Immature natural killer cell (primary cell): ENCODE measurements around the gene COTL1. TPM values are rescaled to one million over a fixed set of nuclear protein-coding genes. Genes with fewer than 3 reads are reported as not detected.
"Not testable (repeated sequence)": the region's sequence is repeated elsewhere in the genome, so short reads cannot be mapped to it uniquely, and the experiment has no call there.

Experiments used
- DNase-seq, 3 donors: peaks; one replicate each; pipeline ENCODE4 v3.0.0; 2022; ENCODE audit warnings: mixed read lengths in 1 of 3
- H3K27ac Mint-ChIP-seq, 6 donors: one replicate each; pipeline ENCODE4 v1.8.0; 2020; ENCODE audit warnings: mixed read lengths in 6 of 6, mild to moderate bottlenecking in 5 of 6, inconsistent platforms in 4 of 6, moderate library complexity in 3 of 6
- H3K27me3 Mint-ChIP-seq, 3 donors: one replicate each; pipeline ENCODE4 v1.8.0; 2020 to 2021; ENCODE audit warnings: low read depth in 3 of 3, mild to moderate bottlenecking in 3 of 3, mixed read lengths in 3 of 3, moderate library complexity in 3 of 3, inconsistent platforms in 1 of 3
- H3K36me3 Mint-ChIP-seq, 3 donors: one replicate each; pipeline ENCODE4 v1.8.0; 2020; ENCODE audit warnings: mixed read lengths in 3 of 3, inconsistent platforms in 2 of 3, mild to moderate bottlenecking in 2 of 3
- H3K4me1 Mint-ChIP-seq, 2 donors: one replicate each; pipeline ENCODE4 v1.8.0; 2020; ENCODE audit warnings: inconsistent platforms in 2 of 2, mild to moderate bottlenecking in 2 of 2, mixed read lengths in 2 of 2, moderate library complexity in 1 of 2
- H3K4me3 Mint-ChIP-seq, 5 donors: one replicate each; pipeline ENCODE4 v1.8.0; 2020; ENCODE audit warnings: mild to moderate bottlenecking in 5 of 5, mixed read lengths in 5 of 5, inconsistent platforms in 3 of 5, moderate library complexity in 3 of 5
- H3K9me3 Mint-ChIP-seq, 6 donors: one replicate each; pipeline ENCODE4 v1.8.0; 2020; ENCODE audit warnings: mild to moderate bottlenecking in 6 of 6, mixed read lengths in 6 of 6, inconsistent platforms in 4 of 6, moderate library complexity in 3 of 6
- polyA plus RNA-seq, 3 donors: library from polyadenylated mRNA; unstranded; fragments of 300-500 nt; fragmentation: Illumina TruSeq; gene quantifications; one replicate each; pipeline ENCODE4 v1.2.3, GENCODE V29; 2021

COTL1 gene
- polyA plus RNA-seq, 3 donors from 2014 or later: 193 to 268 (median 235) TPM

DNA sequence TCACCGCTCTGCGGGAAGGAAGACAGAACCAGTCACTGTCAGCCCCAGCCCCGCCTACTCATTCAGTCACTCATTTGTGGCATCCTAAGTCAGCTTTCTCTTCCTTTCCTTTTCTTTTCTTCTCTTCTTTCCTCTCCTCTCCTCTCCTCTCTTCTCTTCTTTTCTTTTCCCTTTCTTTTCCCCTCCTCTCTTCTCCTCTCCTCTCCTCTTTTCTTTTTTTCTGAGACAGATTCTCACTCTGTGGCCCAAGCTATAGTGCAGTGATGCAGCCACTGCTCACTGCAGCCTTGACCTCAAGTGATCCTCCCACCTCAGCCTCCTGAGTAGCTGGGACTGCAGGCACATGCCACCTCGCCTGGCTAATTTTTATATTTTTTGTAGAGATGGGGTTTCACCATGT lies 19.8 kb upstream of the COTL1 start:
- Mint-ChIP-seq H3K27ac (no peak overlapping the region), H3K36me3 (no peaks in the 10 kb centered on the region), H3K27me3 (peaks cover 0 to 3% (median 2%) of the 10 kb centered on the region in 3 donors), H3K4me3 (no peak overlapping the region), H3K4me1 (peaks cover 11% of the 10 kb centered on the region in 2 donors), H3K9me3 (peaks cover 0 to 2% (median 0%) of the 10 kb centered on the region in 6 donors)
- DNase-seq: no peak

GRCh38 chr16:84635702-84636101 lies 17.8 kb upstream of the COTL1 start:
- Mint-ChIP-seq H3K36me3 (no peaks in the 10 kb centered on the region), H3K27ac (no peak overlapping the region), H3K9me3 (peaks cover 0 to 2% (median 0%) of the 10 kb centered on the region in 6 donors), H3K4me3 (no peak overlapping the region), H3K4me1 (peaks cover 19 to 23% of the 10 kb centered on the region in 2 donors), H3K27me3 (peaks cover 0 to 3% (median 2%) of the 10 kb centered on the region in 3 donors)
- no peak for DNase-seq

DNA sequence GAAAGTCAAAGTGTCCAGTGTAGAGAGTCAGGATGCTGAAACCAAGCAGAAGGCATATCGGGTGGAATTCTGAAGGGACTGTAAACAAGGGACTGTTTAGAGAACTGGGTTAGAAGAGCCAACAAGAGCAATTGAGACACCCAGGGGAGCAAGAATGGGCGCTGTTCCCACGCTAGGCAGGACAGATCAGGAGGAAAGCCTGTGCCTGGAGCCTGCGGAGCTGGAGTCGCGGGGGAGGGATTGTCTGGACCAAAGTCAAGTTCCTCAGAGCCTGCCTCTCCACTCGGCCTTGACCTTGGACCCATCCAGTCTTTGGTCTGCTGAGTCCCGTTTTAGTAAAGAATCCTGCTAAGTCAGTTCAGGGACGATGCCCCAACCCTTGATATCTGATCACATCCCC lies 15.7 kb upstream of the COTL1 start:
- no peaks in the 10 kb centered on the region for H3K9me3 Mint-ChIP-seq
- H3K27ac Mint-ChIP-seq: no peak overlapping the region
- DNase-seq: no peak
- peaks cover 1 to 5% (median 3%) of the 10 kb centered on the region in 3 donors for H3K27me3 Mint-ChIP-seq
- no peak overlapping the region for H3K4me3 Mint-ChIP-seq
- peaks cover 22 to 25% of the 10 kb centered on the region in 2 donors for H3K4me1 Mint-ChIP-seq
- no peaks in the 10 kb centered on the region for H3K36me3 Mint-ChIP-seq

GRCh38 chr16:84632862-84633261 lies 15.0 kb upstream of the COTL1 start:
- not testable (repeated sequence) for H3K36me3 Mint-ChIP-seq, DNase-seq, H3K27ac Mint-ChIP-seq, H3K4me3 Mint-ChIP-seq, H3K27me3 Mint-ChIP-seq, H3K9me3 Mint-ChIP-seq
- H3K4me1 Mint-ChIP-seq: peaks cover 22 to 25% of the 10 kb centered on the region in 2 donors

GRCh38 chr16:84631886-84632285 lies 14.0 kb upstream of the COTL1 start:
- peak overlapping the region in 2 of 6 donors; percentile 23 to 76 for H3K27ac Mint-ChIP-seq
- no peak for DNase-seq
- peaks cover 0 to 5% (median 5%) of the 10 kb centered on the region in 3 donors for H3K27me3 Mint-ChIP-seq
- peak overlapping the region; percentile 2 to 56 (median 48) for H3K4me3 Mint-ChIP-seq
- peaks cover 22 to 25% of the 10 kb centered on the region in 2 donors for H3K4me1 Mint-ChIP-seq
- no peaks in the 10 kb centered on the region for H3K9me3 Mint-ChIP-seq
- no peaks in the 10 kb centered on the region for H3K36me3 Mint-ChIP-seq

DNA sequence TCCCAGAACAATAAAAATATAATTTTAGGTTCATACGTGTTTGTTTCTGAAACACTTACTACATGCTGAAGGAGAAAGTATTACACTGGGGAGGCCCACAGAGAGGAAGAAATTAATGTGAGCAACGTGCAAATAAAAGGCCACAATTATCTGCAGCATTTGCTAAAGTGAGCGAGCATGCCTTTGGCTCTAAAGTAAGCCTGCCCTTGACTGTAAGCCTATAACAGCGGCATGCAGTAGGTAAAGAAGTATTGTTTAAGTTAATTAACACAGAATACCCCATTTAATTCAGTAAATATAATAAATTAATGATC lies 13.2 kb upstream of the COTL1 start:
- Mint-ChIP-seq H3K9me3 (no peaks in the 10 kb centered on the region), H3K36me3 (no peaks in the 10 kb centered on the region), H3K27ac (peak overlapping the region in 2 of 6 donors; percentile 38 to 51), H3K4me3 (peak overlapping the region; percentile 1 to 48 (median 47)), H3K4me1 (peaks cover 22 to 25% of the 10 kb centered on the region in 2 donors), H3K27me3 (peaks cover 0 to 5% (median 5%) of the 10 kb centered on the region in 3 donors)
- no peak for DNase-seq

- no peak for DNase-seq
- H3K4me3 Mint-ChIP-seq: peak overlapping the region in 4 of 5 donors; percentile 17 to 47 (median 31)
- H3K27me3 Mint-ChIP-seq: peaks cover 0 to 5% (median 5%) of the 10 kb centered on the region in 3 donors
- peaks cover 22 to 25% of the 10 kb centered on the region in 2 donors for H3K4me1 Mint-ChIP-seq
- H3K36me3 Mint-ChIP-seq: no peaks in the 10 kb centered on the region
- peak overlapping the region in 3 of 6 donors; percentile 33 to 51 (median 38) for H3K27ac Mint-ChIP-seq
- H3K9me3 Mint-ChIP-seq: no peaks in the 10 kb centered on the region
Measured at GRCh38 chr16:84630446-84631152, 12.7 kb upstream of the COTL1 start.

DNA sequence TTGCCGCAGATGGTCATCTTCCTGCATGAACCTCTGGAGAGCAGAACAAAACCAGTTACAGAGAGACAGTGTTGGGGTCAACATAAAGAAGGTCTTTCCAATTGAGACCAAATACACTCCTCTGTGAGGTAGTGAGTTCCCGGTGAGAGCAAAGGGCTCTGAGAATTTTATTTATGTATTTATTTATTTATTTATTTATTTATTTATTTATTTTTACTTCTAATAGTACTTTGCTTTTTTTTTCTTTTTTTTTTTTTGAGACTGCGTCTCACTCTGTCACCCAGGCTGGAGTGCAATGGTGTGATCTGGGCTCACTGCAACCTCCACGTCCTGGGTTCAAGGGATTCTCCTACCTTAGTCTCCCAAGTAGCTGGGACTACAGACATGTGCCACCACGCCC lies 12.1 kb upstream of the COTL1 start:
- peaks cover 22 to 25% of the 10 kb centered on the region in 2 donors for H3K4me1 Mint-ChIP-seq
- no peaks in the 10 kb centered on the region for H3K36me3 Mint-ChIP-seq
- H3K4me3 Mint-ChIP-seq: no peak overlapping the region
- H3K9me3 Mint-ChIP-seq: no peaks in the 10 kb centered on the region
- no peak for DNase-seq
- H3K27ac Mint-ChIP-seq: no peak overlapping the region
- peaks cover 0 to 6% (median 5%) of the 10 kb centered on the region in 3 donors for H3K27me3 Mint-ChIP-seq

GRCh38 chr16:84629580-84629979 lies 11.7 kb upstream of the COTL1 start:
- no peak overlapping the region for H3K4me3 Mint-ChIP-seq
- DNase-seq: no peak
- H3K27ac Mint-ChIP-seq: no peak overlapping the region
- peaks cover 0 to 6% (median 5%) of the 10 kb centered on the region in 3 donors for H3K27me3 Mint-ChIP-seq
- peaks cover 22 to 25% of the 10 kb centered on the region in 2 donors for H3K4me1 Mint-ChIP-seq
- H3K36me3 Mint-ChIP-seq: no peaks in the 10 kb centered on the region
- no peaks in the 10 kb centered on the region for H3K9me3 Mint-ChIP-seq

- H3K27me3 Mint-ChIP-seq: peaks cover 2 to 6% (median 4%) of the 10 kb centered on the region in 3 donors
- peaks cover 22 to 25% of the 10 kb centered on the region in 2 donors for H3K4me1 Mint-ChIP-seq
- no peak for DNase-seq
- no peaks in the 10 kb centered on the region for H3K9me3 Mint-ChIP-seq
- H3K27ac Mint-ChIP-seq: no peak overlapping the region
- H3K36me3 Mint-ChIP-seq: no peaks in the 10 kb centered on the region
- H3K4me3 Mint-ChIP-seq: no peak overlapping the region
Measured at GRCh38 chr16:84628226-84628731, 10.4 kb upstream of the COTL1 start.

GRCh38 chr16:84625556-84625955 lies 7.7 kb upstream of the COTL1 start:
- Mint-ChIP-seq H3K4me1 (peaks cover 1 to 4% of the 10 kb centered on the region in 2 donors), H3K36me3 (no peaks in the 10 kb centered on the region), H3K4me3 (no peak overlapping the region), H3K27ac (no peak overlapping the region), H3K9me3 (no peaks in the 10 kb centered on the region), H3K27me3 (peaks cover 2 to 6% (median 4%) of the 10 kb centered on the region in 3 donors)
- no peak for DNase-seq

GRCh38 chr16:84620913-84621312 lies 3.0 kb upstream of the COTL1 start:
- Mint-ChIP-seq H3K27me3 (peaks cover 2 to 12% (median 7%) of the 10 kb centered on the region in 3 donors), H3K4me1 (peaks cover 15 to 16% of the 10 kb centered on the region in 2 donors)
- not testable (repeated sequence) for DNase-seq, H3K27ac Mint-ChIP-seq, H3K9me3 Mint-ChIP-seq, H3K4me3 Mint-ChIP-seq, H3K36me3 Mint-ChIP-seq

DNA sequence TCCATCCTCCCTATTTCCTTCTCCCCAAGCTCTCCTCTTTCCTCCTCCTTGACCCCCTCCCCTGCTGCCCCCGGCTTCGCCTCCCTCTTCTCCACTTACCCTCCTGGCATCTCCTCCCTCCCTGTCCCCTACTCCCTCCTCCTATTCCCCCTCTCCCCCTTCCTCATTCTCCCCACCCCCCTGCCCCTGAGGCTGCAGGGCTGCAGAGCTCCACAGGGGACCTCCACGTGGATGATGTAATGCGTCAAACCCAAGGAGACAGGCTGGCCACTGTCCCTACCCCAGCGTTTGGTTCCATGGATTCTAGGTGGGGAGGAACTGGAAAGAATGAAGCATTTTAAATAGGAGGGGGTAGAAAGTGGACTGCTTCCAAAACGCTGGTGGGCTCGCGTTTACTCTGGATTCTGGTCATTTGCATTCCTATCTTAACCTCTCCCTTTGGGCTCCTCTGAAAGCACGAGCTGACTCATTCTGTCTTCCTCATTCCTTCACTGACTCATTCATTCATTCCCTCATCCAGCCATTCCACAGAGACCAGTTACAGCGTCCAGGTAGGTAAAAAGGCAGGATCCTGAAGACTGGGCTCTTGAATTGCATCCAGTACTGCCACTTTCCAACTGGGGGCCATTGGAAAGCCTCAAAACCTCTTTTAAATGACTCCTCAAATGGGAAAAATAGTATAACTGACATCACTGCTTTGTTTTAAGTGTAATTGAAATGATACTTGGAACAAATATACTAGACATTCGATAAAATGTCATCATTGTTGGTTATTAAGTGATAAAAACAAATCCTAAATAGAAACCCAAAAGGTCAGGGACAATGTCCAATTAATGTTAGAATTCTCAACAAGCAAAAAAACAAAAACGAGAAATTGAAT lies 943 bp upstream of the COTL1 start:
- peak overlapping the region in 4 of 5 donors; percentile 27 to 64 (median 48) for H3K4me3 Mint-ChIP-seq
- H3K4me1 Mint-ChIP-seq: peaks cover 20% of the 10 kb centered on the region in 2 donors
- peaks cover 0 to 12% (median 7%) of the 10 kb centered on the region in 3 donors for H3K27me3 Mint-ChIP-seq
- H3K36me3 Mint-ChIP-seq: peaks cover 0 to 3% (median 0%) of the 10 kb centered on the region in 3 donors
- no peaks in the 10 kb centered on the region for H3K9me3 Mint-ChIP-seq
- DNase-seq: no peak
- peak overlapping the region in 3 of 6 donors; percentile 32 to 64 (median 44) for H3K27ac Mint-ChIP-seq
